IPS DF 19.7 (cell line): ENCODE data around the gene IRF5.

ENCODE experiments used
- DNase-seq: peaks from one replicate; pipeline ENCODE4 v3.0.0-alpha.2; 2013; ENCODE audit warnings: low read depth, low spot score

The IRF5 gene, protein sequence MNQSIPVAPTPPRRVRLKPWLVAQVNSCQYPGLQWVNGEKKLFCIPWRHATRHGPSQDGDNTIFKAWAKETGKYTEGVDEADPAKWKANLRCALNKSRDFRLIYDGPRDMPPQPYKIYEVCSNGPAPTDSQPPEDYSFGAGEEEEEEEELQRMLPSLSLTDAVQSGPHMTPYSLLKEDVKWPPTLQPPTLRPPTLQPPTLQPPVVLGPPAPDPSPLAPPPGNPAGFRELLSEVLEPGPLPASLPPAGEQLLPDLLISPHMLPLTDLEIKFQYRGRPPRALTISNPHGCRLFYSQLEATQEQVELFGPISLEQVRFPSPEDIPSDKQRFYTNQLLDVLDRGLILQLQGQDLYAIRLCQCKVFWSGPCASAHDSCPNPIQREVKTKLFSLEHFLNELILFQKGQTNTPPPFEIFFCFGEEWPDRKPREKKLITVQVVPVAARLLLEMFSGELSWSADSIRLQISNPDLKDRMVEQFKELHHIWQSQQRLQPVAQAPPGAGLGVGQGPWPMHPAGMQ

DNA sequence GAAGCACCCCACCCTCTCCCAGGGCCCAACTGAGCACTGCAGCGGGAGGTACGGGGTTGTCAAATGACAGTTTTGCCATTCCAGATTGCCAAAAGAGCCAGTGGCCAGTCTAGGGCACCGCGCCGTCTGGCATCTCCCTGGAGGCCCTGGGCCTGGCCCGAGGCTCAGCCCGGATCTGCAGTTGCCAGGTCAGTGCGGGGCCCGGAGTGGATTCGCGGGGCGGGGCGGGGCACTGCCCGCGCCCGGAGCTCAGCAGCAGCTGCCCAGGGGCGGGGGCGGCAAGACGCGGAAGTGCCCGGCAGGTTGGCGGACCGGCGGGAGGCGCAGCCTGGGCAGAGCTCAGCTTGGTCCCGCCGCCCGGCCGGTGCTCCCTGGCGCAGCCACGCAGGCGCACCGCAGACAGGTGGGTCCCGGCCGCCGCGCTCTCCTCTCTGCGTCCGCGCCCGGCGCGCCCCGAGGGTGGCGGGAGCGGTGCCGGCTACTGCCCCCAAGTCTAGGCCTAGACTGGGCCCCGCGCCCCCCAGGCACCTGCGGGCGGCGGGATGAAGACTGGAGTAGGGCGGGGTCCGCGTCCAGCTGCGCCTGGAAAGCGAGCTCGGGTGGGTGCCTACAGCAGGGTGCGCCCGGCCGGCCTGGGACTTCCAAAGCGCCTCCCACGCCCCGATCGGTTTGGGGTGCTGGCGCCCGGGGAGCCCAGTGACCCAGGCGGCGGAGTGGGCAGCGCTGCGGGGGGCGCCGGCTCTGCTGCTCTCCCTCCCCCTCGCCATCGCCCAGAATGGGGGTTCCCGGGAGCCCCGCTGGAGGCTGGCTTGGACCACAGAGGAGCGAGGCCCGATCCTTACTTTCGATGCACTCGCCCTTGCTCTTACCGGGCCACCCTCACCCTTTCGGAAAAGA is at the start of gene IRF5:
IRF5 (plus strand) TSS at position 281 of the 897 bp plus-strand sequence. CDS start 4,155 bp downstream, outside the sequence.
- no peak for DNase-seq

DNA sequence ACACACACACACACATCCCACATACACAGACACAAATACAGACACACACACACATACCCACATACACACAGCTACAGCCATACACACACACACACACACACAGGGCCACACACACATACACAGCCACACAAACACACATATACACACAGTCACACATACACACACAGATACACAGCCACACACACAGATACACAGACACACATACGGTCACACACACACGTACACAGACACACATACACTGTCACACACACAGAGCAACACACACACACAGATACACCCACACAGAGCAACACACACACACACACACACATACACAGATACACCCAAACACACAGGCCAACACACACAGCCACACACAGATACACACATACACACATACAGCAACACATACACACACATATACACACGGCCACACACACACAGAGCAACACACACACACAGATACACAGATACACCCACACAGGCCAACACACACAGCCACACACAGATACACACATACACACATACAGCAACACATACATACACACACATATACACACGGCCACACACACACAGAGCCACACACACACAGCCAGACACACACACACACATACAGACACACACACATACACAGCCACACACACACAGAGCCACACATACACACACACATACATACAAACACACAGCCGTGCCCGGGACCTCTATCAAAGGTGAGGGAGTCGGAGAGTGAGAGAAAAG is 49.5 kb upstream of the IRF5 start:
- no peak for DNase-seq

DNA sequence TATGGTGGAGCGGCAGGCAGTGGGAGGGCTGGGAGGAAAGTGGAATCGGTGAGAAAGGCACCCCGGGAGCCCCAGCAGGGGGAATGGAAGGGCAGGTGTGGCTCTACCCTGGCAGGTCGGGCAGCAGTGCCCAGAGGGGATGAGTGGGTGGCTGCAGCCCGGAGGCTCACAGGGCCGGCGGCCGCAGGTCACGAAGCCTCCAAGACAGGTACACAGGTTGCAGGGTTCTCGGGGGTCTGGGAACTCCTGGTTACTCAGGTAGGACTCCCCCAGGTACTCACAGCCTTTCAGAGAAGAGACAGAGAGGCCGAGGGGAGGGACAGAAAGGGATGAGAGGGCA is 49.0 kb upstream of the IRF5 start:
- no peak for DNase-seq

DNA sequence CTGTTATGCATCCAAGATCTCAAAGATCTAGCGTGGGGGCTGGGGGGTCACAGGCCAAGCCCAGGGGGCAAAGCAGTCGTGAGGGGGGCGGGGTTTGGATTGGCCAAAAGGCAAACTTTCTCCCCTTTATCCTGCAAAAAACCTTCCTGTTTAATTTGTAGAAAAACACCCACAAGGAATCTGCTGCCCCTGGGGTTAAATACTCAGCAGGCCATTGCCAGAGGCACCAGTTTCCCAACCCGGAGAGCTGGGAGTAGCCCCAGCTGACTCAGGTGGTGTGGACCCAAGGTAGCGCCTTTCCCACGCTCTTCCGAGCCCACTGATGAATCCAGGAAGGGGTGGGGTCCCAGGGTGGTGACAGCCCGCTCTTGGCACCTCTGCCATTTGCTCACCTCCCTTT is 48.6 kb upstream of the IRF5 start:
- DNase-seq = no peak

DNA sequence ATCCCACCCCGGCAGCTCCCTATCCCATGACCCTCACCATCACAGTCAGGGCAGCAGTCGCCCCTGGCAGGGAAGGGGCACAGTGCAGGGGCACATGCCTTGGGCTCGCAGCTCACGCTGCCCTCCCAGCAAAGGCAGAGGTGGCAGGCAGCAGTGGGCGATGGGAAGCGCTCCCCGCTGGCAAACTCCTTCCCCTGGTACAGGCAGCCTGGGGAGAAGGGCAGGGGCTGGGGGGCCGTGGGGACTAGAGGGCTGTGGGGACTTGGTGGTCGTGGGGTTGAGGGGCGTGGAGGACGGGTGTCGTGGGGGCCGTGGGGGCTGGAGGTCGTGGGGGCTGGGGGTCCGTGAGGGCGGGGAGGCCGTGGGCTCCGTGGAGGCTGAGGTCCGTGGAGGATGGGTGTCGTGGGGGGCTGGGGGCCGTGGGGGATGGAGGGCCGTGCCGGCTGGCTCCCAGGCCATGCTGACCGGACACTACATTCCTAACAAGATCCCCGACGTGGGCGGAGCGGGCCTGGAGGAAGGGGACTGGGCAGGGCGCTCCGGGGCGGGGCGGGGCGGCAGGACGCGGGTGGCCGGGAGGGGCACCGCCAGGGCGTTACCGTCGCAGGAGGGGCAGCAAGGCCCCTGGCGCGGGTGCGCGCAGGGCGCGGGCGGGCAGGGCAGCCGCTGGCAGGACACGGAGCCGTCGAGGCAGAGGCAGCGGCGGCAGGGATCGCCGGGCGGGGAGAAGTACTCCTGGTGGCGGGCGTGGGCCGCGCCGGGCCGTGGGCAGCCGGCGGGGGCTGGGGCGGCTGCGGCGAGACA is 47.2 kb upstream of the IRF5 start:
- no peak for DNase-seq

DNA sequence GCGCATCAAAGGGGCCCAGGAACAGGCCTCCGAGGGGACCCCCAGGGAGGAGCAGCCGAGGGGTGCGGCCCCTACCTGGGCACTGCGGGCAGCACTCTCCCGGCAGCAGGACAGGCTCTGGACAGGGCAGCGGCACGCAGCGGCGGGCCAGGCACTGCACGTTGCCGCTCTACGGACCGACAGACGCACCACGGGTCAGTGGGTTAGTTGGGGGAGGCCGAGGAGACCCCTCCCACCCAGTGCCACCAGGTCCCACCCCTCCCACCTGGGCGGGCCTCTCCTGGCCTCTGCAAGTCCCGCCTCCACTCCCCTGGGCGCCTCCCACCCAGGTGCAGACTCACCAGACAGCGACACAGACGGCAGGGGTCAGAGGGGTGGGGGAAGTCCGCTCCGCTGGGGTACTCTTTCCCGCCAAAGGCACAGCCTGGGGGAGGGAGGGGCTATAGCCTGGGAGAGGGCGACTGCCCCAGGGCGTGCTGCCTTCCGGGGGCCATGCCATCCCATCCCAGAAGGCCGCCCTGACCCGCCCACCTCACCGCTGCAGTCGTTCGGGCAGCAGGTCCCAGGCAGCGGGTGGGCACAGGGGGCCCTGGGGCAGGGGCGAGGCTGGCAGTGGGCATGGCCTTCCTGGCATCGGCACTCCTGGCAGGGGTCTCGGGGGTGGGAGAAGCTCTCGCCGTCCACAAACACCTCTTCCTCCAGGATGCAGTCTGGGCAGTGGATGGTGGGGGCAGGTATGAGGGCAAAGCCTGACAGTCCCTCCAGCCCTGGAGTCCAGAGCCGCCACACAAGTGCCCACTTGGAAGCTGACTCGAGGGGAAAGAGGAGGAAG is 46.4 kb upstream of the IRF5 start:
- no peak for DNase-seq

DNA sequence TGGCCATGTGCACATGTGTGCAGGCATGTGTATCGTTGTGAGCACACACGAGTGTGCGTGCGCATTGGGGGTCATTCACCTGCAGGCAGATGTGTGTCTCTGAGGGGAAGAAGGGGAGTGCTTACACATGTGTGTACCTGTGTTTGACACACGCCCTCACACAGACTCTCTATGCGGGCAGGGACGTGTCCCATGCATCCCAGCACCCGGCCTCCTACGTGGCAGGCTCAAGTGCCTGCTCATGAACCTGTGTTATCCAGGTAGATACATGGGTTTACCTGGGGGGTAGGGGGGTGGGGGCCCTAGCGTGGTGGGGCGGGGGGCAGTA is 45.8 kb upstream of the IRF5 start:
- no peak for DNase-seq

DNA sequence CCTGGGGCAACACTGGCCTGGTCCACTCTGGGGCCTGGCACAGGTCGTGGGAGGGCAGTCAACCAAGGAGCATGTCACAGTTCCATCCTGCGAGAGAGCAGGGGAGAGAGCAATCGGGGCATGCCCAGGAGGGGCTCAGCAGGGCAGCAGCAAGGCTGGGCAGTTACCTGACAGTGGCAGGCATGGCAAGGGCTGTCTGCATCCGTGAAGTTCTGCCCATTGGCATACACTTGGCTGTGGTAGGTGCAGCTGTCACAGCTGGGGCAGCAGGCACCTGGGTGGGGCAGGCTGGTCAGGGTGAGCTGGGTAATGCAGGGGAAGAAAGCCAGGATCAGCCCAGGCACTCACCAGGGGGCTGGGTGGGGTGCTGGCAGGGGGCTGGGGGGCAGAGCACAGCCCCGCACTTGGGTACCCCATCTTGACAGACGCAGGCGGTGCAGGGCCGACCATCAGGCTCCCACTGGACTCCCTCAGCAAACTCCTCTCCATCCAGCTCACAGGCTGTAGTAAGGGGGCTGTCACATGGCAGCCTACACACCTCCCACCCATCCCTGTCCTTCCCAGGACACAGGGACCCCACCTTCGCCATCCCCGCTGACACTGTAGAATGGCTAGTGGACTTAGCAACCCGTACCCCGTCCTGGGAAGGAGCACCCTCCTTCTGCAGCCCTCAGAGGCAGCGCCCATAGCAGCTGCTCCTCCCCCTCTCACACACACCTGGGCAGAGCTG is 45.0 kb upstream of the IRF5 start:
- no peak for DNase-seq

DNA sequence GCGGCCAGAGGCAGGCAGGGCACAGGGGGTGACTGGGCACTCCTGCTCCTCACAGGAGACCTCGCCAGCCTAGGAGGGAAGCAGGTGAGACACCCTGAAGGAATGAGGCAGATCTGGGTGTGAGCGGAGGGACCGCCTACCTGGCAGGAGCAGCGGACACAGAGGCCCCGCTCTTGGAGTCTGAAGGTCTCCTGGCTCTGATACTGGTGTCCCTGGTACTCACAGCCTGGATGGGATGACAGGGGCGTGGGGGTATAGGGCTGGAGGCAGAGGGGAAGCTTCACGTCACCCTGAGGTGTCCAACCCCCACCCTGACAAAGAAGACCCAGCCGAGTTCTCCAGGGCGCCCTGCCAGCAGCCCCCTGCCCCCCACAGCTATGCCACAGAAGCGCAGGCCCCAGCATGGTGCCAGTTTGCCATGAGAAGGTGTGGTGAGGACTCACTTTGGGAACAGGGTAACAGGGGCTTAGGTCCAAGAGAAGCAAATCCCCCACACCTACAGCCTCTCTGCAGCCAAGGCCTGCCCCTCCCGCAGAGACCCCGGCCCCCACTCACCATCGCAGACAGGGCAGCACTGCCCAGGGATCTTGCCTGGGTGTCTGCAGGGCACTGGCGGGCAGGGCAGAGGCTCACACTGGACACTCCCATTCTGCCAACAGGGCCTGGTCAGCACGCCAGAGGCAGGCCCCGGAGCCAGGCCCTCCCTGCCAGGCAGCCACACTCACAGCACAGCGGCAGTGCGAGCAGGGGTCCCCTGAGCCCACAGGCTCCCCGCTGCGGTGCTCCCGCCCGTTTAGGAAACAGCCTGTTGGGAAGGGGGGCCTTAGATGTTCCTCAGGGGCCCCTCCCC is 44.3 kb upstream of the IRF5 start:
- no peak for DNase-seq

DNA sequence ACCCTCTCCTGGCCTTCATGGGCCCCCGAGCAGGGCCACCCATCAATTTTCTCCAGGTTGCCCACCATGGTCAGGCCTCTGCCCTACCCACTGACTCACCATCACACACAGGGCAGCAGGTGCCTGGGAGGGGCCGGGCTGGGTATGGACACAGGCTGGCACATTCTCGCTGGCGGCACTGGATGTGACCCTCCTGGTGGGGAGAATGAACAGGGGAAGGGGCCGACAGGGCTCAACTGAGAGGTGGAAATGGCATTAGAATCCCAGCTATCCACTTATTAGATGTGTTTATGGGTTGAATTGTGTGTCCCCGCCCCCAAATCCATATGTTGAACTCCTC is 43.7 kb upstream of the IRF5 start:
- DNase-seq = no peak

DNA sequence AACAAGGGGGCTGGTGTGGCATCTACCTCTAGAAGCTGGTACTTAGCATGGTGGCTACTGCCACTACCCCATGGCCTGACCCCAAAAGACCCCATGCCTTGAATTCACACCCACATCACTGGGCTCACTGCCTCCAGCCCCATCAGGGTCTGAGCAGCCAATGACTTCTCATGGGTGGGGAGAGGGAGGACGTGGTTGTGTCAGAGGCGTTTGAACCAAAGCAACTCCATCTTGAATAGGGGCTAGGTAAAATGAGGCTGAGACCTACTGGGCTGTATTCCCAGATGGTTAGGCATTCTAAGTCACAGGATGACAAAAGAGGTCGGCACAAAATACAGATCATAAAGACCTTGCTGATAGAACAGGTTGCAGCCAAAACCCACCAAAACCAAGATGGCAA is 42.4 kb upstream of the IRF5 start:
- DNase-seq = no peak

DNA sequence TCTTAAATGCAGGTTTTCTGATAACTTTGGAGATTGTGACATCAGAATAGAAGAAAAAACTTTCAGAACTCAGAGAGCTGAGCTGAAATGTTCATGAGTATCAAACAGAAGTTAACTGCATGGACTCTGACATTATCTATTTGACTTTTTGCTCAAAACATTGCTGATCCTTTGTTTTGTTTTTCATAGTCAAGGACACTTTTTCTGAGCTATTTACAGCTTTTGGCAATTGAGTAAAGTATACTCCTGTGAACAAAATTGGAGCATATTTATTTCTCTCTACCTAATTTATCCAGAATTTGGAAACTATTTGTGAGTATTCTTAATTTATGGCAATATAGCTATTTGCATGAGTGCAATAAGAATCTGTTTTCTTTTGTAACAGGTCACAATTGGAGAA is 38.3 kb upstream of the IRF5 start:
- no peak for DNase-seq

DNA sequence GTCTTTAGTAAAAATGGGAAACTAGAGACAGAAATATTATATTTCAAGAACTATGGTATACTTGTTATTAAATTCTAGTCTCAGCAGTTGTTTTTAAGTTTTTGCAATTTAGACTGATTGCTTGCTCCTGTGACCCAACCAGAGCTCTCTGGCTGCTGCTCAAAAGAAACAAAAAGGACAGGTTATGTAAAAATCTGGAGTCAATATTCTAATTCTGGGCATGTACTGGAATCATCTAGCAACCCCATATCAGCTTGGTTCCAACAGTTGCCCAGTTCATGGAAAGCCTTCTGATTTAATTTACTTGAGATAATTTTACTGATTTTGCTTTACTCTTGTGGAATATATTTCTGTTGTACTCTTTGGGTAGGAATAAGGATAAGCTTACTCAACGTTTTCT is 37.5 kb upstream of the IRF5 start:
- no peak for DNase-seq

DNA sequence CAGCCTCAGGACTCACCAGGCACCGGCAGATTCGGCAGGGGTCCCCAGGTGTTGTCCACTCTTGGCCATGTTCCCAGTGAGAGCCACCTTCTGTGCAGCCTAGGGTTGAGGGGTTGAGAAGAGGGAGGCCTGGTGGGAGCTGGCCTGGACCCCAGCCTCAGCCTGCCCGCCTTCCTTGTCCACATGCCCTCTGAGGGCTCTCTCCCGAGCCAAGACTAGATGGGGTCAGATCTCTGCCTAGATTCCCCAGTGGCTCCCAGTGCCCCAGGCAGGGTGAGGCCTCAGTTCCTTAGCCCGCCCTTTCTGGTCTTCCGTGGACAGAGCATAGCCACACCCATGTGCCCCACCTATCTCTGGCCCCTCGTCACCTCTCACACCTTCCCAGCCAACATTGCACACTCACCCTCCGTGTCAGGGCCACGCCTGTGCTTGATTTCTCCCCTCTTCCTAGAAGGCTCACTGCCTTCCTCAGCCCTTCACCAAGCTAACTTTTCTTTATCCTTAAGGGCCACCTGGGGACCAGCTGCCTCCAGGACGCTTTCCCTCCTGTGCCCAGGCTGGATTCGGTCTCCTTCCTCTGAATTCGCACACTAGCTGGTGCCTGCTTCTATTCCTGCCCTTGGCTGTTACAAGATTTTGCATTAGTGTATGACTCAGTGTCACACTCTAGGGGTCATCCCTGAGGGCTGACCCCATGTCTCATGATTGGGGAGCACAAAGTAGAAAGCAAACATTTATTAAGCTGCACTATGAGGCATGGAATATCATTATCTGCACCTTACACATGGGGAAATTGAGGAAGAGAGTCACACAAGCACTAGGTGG is 34.8 kb upstream of the IRF5 start:
- DNase-seq = no peak

DNA sequence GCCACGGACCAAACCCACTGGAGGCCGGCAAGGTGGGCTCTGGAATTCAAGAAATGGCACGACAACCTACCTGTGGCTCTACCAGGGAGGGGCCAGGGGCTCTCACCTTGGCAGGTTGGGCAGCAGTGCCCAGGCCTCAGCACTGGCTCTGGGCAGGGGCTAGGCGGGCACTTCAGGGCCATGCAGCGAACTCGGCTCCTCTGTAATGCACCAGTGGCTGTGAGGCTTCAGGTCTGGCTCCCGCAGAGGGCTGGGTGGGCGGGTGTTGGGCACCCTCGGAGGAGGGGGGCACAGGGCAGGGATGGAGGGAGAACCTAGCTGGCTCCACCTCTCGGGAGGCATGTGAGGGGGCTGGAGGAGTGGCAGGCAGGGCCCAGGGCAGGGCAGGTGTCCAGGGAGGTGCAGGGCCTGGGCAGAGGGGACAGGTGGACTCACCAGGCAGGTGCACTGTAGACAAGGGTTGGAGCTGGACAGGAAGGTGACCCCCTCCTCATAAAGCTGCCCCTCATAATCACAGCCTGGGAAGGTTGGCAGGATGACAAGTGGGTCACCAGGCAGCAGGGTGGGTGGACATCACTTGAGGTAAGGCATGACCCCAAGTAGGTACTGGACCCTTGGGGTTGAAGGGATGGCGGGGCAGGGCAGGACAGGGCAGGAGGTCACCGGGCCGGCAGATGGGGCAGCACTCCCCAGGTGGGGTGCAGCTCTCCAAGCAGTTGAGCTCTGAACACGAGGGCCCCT is 33.9 kb upstream of the IRF5 start:
- DNase-seq = no peak

DNA sequence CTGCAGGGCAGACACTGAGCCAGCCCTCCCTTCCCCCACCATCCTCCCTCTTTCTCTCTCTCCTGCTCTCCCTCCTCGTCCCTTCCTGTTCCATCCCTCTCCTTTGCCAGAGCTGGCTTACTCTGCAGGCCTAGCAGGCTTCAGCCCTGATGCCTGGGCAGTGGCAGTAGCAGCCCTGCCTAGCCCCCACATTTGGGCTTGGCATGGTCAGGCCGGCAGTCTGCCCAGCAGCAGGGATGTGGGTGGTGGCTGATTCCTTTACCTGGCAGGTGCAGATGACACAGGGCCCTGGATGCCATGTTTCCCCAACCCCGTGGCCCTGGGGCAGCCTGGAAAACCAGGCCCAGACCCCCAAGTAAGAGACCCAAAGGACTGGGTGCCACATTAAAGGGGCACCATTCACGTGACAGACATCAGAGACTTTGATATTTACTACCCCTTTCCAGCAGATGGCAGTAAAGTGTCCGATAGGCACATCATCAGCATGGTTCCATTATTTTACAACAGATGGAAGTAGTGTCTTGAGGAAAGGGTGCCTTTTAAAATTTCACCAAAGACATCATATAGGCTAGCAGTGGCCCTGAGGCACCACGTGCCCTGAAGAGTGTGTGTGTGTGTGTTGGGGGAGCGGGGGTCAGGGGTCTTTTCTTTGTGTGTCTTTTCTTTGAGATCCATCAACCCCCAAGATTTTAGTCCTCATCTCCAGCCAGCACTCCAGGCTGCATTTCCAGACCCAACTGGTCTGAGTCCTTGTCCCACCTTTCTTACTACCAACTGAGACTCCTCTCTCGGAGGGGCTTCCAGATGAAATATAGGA is 33.1 kb upstream of the IRF5 start:
- no peak for DNase-seq
